ENCODE data around the gene PTPA.

The PTPA gene

DNA sequence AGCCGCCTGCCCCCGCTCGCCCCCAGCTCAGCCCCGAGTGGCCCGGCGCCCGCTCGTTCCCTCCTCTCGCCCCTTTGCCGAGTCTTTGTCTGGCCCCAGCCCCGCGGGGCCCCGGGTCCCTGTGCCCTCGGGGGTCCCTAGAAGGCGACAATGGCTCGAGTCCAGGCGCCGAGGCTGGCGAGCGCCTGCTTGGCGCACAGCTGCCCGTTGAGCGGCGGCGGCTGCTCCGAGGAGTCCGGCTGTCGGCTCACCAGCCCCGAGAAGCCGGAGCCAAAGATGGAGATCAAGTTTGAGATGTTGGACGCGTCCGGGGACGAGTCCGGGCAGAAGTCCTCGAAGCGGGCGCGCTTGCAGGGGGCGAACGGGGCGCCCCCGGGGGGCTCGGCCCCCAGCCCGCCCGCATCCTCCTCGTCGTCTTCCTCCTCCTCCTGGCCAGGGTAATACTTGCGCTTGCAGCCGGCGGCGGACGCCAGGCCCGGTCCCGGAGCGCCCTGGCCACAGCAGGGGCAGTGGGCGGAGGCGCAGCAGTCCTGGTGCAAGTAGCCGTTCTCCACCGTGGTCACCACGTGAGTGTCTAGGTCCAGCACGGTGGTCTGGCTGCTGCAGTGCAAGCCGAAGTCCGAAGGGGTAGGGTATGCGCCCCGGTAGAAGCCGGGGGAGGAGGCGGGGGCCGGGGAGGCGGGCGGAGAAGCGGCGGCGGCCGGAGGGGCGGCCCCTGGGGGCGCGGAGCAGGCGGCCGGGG lies 65.7 kb downstream of the PTPA start:
- H3K36me3 ChIP-seq (ENCODE audit: control insufficient read depth in 1 of 2, insufficient read depth in 2 of 2, low read length in 2 of 2) = no peaks in the 10 kb centered on the region
- H3K9me3 ChIP-seq (ENCODE audit: control insufficient read depth in 1 of 2, low read length in 2 of 2) = no peaks in the 10 kb centered on the region
- no peaks in the 10 kb centered on the region for H3K27me3 ChIP-seq (ENCODE audit: low read depth, low read length)
- H3K4me3 ChIP-seq (ENCODE audit: low read depth in 1 of 2, low read length in 2 of 2) = peak overlapping the region; percentile 80 to 96
- peaks cover 0 to 23% of the 10 kb centered on the region in 2 donors for H3K4me1 ChIP-seq (ENCODE audit: control insufficient read depth in 1 of 2, insufficient read depth in 2 of 2, low read length in 2 of 2)
- H3K27ac ChIP-seq (ENCODE audit: low read length) = peak overlapping the region; percentile 93

DNA sequence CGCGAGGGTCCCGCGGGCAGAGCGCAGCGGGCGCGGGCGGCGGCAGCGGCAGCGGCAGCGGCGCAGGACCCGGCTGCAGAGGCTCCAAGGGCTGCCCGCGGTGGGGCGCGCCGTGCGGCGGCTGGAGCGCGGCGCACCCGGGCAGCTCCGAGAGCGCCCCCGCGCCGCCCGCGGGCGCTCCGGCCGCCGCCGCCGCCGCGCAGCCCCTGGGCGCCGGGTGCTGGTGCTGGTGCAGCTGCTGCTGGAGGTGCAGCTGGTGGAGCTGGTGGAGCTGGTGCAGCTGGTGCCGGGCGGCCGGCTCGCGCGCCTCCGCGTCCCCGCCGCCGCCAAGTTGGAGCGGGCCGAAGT lies 66.2 kb downstream of the PTPA start:
- no peaks in the 10 kb centered on the region for H3K9me3 ChIP-seq (ENCODE audit: control insufficient read depth in 1 of 2, low read length in 2 of 2)
- H3K4me1 ChIP-seq (ENCODE audit: control insufficient read depth in 1 of 2, insufficient read depth in 2 of 2, low read length in 2 of 2) = peaks cover 0 to 23% of the 10 kb centered on the region in 2 donors
- H3K4me3 ChIP-seq (ENCODE audit: low read depth in 1 of 2, low read length in 2 of 2) = peak overlapping the region; percentile 61 to 84
- no peaks in the 10 kb centered on the region for H3K27me3 ChIP-seq (ENCODE audit: low read depth, low read length)
- peak overlapping the region; percentile 56 for H3K27ac ChIP-seq (ENCODE audit: low read length)
- H3K36me3 ChIP-seq (ENCODE audit: control insufficient read depth in 1 of 2, insufficient read depth in 2 of 2, low read length in 2 of 2) = no peaks in the 10 kb centered on the region

DNA sequence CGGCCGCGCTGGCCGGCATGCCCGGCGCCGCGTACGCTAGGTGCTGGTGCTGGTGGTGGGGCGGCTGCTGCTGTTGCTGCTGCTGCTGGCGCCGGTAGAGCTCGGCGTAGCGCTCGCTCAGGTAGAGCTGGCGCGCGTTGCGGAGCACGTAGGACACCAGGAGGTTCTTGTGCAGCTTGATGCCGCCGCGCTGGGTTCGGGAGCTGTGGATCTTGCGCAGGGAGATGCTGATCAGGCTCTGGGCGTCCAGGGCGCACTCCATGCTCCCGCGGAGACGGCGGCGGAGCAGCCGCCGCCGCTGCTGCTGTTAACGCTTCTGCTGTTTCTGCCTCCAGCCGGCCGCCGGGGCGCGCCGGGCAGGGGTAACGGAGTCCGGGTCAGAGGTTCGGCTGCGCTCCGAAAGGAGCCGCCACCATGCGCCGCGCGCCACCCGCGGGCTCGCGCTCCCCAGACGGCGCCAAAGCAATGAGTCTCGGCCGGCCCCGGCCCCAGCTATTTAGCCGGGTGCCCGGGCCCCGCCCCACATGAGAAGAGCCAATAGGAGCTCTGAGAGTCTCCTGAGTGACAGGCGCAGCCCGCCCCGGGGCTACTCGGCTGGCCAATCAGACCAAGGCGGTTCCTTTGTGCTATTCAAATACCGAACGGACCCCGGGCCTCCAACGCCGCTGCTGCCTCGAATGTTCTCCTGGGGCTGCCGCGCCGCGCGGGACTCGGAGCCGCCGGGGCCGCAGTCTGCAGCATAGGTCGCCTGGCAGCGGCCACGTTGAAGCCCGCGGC lies 66.8 kb downstream of the PTPA start, which contains the start of gene IER5L:
Gene IER5L, minus strand, starts transcription at position 471 of the 777 bp plus-strand sequence. Its CDS starts 209 bp downstream, at position 262.
- Histone ChIP-seq H3K36me3 (ENCODE audit: control insufficient read depth in 1 of 2, insufficient read depth in 2 of 2, low read length in 2 of 2) (no peaks in the 10 kb centered on the region), H3K27me3 (ENCODE audit: low read depth, low read length) (no peaks in the 10 kb centered on the region), H3K4me1 (ENCODE audit: control insufficient read depth in 1 of 2, insufficient read depth in 2 of 2, low read length in 2 of 2) (peaks cover 0 to 18% of the 10 kb centered on the region in 2 donors), H3K9me3 (ENCODE audit: control insufficient read depth in 1 of 2, low read length in 2 of 2) (no peaks in the 10 kb centered on the region), H3K4me3 (ENCODE audit: low read depth in 1 of 2, low read length in 2 of 2) (peak within 1 kb of the TSS; percentile 80 to 96), H3K27ac (ENCODE audit: low read length) (peak within 1 kb of the TSS; percentile 93)

DNA sequence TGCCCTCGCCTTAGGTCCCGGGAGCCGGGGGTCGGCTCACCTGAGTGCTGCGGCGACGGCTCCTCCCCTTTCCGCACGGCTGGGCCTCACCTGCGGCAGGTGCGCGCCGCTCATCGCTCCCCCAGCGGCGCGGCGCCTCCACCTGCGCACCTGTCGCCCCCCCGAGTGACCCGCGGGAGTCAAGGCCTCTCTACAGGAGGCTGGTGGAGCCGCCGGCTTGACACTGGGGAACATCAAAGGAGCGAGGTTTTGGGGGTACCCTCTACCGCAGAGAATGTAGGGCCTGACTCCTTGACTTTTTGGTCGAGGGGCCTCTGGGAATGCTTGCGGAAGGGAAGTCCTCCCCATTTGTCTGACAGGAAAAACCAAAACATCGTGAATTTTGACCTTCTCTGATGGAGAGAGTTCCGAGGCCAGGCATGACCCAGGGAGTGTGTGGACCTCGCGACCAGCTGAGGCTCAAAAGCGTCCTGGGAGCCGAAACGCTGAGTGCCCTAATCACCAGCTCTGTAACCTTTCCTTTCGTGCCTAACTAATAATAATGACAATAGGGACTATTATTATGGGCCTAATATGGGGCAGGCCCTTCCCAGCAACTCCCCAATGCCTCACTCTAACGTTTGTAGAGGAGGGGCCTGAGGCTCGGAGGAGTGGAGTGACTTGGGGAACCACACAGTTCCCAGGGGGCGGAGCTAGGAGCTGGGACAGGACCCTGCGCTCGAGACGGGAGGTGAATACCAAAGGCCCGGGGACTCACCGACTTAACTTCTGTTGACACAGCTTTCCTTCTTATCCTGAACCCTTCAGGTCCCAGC lies 67.6 kb downstream of the PTPA start:
- Histone ChIP-seq H3K36me3 (ENCODE audit: control insufficient read depth in 1 of 2, insufficient read depth in 2 of 2, low read length in 2 of 2) (no peaks in the 10 kb centered on the region), H3K9me3 (ENCODE audit: control insufficient read depth in 1 of 2, low read length in 2 of 2) (no peaks in the 10 kb centered on the region), H3K27ac (ENCODE audit: low read length) (no peak overlapping the region), H3K27me3 (ENCODE audit: low read depth, low read length) (no peaks in the 10 kb centered on the region), H3K4me1 (ENCODE audit: control insufficient read depth in 1 of 2, insufficient read depth in 2 of 2, low read length in 2 of 2) (peaks cover 0 to 10% of the 10 kb centered on the region in 2 donors), H3K4me3 (ENCODE audit: low read depth in 1 of 2, low read length in 2 of 2) (peak overlapping the region in 1 of 2 donors; percentile 84)

DNA sequence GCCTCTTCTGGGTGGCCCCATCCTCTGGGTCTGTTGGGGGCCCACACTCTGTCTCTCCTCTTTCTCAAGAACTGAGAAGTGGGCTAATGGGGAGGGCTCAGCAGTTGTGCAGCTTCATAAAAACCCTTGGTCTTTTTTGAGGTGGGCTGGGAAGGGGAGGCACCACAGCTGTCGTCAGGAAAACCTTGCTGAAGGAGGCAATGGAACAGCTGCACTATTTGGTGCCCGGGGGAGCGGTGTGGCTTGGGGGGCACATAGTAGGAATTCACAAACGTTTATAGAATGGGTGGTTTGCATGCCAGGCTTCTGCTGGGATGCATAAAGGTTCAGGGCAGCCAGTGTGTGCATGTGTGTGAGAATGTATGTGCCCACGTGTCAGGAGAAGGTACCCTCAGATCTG lies 70.0 kb downstream of the PTPA start:
- no peaks in the 10 kb centered on the region for H3K36me3 ChIP-seq (ENCODE audit: control insufficient read depth in 1 of 2, insufficient read depth in 2 of 2, low read length in 2 of 2)
- H3K4me1 ChIP-seq (ENCODE audit: control insufficient read depth in 1 of 2, insufficient read depth in 2 of 2, low read length in 2 of 2) = peaks cover 0 to 14% of the 10 kb centered on the region in 2 donors
- no peak overlapping the region for H3K27ac ChIP-seq (ENCODE audit: low read length)
- H3K4me3 ChIP-seq (ENCODE audit: low read depth in 1 of 2, low read length in 2 of 2) = no peak overlapping the region
- no peaks in the 10 kb centered on the region for H3K9me3 ChIP-seq (ENCODE audit: control insufficient read depth in 1 of 2, low read length in 2 of 2)
- H3K27me3 ChIP-seq (ENCODE audit: low read depth, low read length) = no peaks in the 10 kb centered on the region

DNA sequence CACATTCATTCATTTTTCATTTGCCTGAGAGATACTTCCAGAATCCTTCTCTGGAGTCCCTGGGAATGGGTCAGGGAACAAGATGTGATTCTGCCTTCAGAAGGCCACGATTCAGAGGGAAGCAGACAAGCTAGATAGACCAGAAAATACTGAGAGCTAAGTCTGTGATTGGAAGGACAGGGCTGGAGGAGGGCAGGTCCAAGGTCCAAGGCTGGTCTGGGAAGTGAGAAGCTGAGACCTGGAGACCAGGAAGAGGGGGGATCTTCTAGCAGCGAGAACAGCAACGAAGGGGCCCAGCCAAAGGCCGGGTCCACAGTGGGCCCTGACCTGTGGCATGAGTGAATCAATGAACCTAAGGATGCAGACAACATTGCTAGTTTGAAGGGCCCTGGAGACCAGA lies 70.9 kb downstream of the PTPA start:
- Histone ChIP-seq H3K4me1 (ENCODE audit: control insufficient read depth in 1 of 2, insufficient read depth in 2 of 2, low read length in 2 of 2) (peaks cover 0 to 10% of the 10 kb centered on the region in 2 donors), H3K27me3 (ENCODE audit: low read depth, low read length) (no peaks in the 10 kb centered on the region), H3K36me3 (ENCODE audit: control insufficient read depth in 1 of 2, insufficient read depth in 2 of 2, low read length in 2 of 2) (no peaks in the 10 kb centered on the region), H3K27ac (ENCODE audit: low read length) (no peak overlapping the region), H3K9me3 (ENCODE audit: control insufficient read depth in 1 of 2, low read length in 2 of 2) (no peaks in the 10 kb centered on the region), H3K4me3 (ENCODE audit: low read depth in 1 of 2, low read length in 2 of 2) (no peak overlapping the region)

DNA sequence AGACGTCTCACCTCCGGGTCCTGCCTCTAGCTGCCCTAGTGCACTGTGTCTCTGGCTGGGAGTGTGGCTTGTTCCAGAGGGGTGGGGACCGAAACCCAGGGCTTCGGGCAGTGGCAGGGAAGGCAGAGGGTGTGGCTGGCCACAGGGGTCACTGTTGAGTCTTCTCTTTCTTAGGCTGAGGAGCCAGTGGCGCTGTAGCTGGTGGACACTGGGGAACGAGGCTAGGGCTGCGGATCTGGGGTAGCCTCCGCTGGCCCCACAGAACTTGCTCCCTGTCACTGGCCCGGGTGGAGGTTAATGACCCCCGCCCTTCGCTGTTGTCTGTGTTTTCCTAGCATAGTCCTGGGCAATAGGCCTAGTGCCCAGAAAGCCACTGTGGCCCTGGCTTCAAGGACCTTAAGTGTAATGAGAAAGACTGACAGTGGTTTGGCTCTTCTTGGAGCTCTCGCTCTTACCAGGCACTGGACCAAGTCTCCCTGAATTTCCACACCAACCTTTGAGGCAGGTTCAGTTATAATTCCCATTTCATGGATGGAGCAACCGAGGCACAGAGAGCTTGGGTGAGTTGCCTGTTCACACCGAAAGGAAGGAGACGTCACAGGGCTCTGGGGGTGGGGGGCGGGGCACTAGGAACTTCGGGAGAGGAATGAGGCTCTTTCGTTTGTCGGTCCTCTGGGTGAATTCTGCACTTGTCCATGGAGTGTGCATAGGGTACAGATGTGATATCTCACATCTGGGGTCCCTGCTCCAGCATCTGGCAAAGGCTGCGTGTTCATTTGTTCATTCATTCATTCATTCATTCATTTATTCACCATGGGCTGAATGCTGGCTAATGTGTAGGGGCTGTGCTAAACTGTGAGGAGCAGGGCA lies 71.6 kb downstream of the PTPA start:
- H3K27me3 ChIP-seq (ENCODE audit: low read depth, low read length) = no peaks in the 10 kb centered on the region
- no peaks in the 10 kb centered on the region for H3K36me3 ChIP-seq (ENCODE audit: control insufficient read depth in 1 of 2, insufficient read depth in 2 of 2, low read length in 2 of 2)
- H3K4me1 ChIP-seq (ENCODE audit: control insufficient read depth in 1 of 2, insufficient read depth in 2 of 2, low read length in 2 of 2) = peaks cover 0 to 10% of the 10 kb centered on the region in 2 donors
- no peak overlapping the region for H3K4me3 ChIP-seq (ENCODE audit: low read depth in 1 of 2, low read length in 2 of 2)
- no peaks in the 10 kb centered on the region for H3K9me3 ChIP-seq (ENCODE audit: control insufficient read depth in 1 of 2, low read length in 2 of 2)
- no peak overlapping the region for H3K27ac ChIP-seq (ENCODE audit: low read length)

DNA sequence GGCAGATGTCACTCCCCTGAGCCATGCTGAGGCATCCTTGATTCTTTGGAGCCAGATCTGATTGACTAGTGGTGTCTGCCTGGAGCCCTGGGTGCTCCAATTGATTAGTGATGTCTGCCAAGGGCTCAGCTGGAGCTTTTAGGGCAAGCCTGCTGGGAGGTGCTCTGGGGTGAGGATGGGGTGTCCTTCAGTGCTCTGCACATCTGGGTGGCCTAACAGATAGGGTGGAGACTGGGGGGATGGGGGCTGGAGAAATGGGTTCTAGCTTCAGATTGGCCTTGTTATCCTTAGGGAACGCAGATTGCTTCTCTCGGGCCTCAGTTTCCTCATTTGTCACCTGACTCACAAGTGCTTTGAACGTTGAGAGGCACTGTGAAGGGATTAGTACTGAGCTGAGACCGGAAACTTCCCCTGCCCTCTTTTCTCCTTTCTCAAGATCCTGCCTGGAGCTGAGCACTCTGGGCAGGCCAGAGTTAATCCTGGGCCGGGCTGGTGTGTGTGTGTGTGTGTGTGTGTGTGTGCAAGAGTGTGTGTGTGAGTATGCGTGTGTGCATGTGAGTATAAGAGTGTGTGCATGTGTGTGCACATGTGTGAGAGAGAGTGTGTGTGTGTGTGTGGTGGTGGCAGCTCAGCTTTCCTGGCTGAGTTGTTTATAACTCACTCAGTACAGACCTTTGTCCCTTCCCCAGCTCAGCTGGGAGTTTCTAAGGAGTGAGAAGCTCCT lies 72.4 kb downstream of the PTPA start:
- Histone ChIP-seq H3K9me3 (ENCODE audit: control insufficient read depth in 1 of 2, low read length in 2 of 2) (no peaks in the 10 kb centered on the region), H3K27ac (ENCODE audit: low read length) (no peak overlapping the region), H3K36me3 (ENCODE audit: control insufficient read depth in 1 of 2, insufficient read depth in 2 of 2, low read length in 2 of 2) (no peaks in the 10 kb centered on the region), H3K27me3 (ENCODE audit: low read depth, low read length) (no peaks in the 10 kb centered on the region), H3K4me3 (ENCODE audit: low read depth in 1 of 2, low read length in 2 of 2) (no peak overlapping the region), H3K4me1 (ENCODE audit: control insufficient read depth in 1 of 2, insufficient read depth in 2 of 2, low read length in 2 of 2) (peaks cover 0 to 5% of the 10 kb centered on the region in 2 donors)

DNA sequence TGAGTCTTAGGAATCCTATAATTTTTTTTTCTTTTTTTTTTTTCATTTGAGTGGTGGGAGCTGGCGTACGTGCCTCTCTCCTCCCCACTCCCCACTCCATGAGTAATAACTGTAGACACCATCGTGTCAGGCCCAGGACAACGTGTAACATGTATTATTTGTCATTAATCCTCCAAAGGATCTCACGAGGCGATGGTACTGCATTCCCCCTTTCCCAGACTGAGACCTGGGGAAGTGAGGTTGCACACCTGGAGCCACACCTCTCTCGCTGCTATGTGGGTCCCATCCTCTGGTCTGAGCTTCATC lies 73.0 kb downstream of the PTPA start:
- H3K27ac ChIP-seq (ENCODE audit: low read length) = no peak overlapping the region
- no peak overlapping the region for H3K4me3 ChIP-seq (ENCODE audit: low read depth in 1 of 2, low read length in 2 of 2)
- no peaks in the 10 kb centered on the region for H3K36me3 ChIP-seq (ENCODE audit: control insufficient read depth in 1 of 2, insufficient read depth in 2 of 2, low read length in 2 of 2)
- no peaks in the 10 kb centered on the region for H3K27me3 ChIP-seq (ENCODE audit: low read depth, low read length)
- H3K4me1 ChIP-seq (ENCODE audit: control insufficient read depth in 1 of 2, insufficient read depth in 2 of 2, low read length in 2 of 2) = peaks cover 0 to 4% of the 10 kb centered on the region in 2 donors
- no peaks in the 10 kb centered on the region for H3K9me3 ChIP-seq (ENCODE audit: control insufficient read depth in 1 of 2, low read length in 2 of 2)

DNA sequence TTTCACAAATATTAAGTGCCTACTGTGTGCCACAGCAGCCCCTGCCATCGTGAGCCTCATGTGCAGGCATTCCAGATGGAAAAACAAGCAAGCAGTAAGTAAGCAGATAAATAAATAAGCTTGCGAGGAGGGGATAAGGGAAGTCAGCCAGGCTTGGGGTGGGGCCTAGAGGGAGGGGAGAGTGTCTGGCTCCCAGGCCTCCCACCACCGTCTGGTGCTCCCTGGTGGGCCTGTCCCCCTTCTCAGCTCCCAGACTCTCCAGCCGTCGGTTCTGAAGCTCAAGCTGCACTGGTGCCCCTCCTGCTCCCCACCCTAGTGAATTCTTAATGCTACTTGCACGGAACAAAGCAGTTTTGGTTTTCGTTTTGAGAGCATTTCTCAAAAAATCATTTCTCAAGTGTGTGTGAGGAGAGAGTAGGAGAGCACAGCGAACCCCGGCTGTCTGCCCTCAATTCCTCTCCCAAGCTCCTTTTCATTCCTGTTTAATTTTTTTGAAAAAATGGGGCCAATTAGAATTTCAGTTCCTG lies 73.4 kb downstream of the PTPA start:
- no peaks in the 10 kb centered on the region for H3K9me3 ChIP-seq (ENCODE audit: control insufficient read depth in 1 of 2, low read length in 2 of 2)
- H3K27ac ChIP-seq (ENCODE audit: low read length) = no peak overlapping the region
- H3K4me3 ChIP-seq (ENCODE audit: low read depth in 1 of 2, low read length in 2 of 2) = no peak overlapping the region
- H3K27me3 ChIP-seq (ENCODE audit: low read depth, low read length) = no peaks in the 10 kb centered on the region
- no peaks in the 10 kb centered on the region for H3K36me3 ChIP-seq (ENCODE audit: control insufficient read depth in 1 of 2, insufficient read depth in 2 of 2, low read length in 2 of 2)
- peaks cover 0 to 4% of the 10 kb centered on the region in 2 donors for H3K4me1 ChIP-seq (ENCODE audit: control insufficient read depth in 1 of 2, insufficient read depth in 2 of 2, low read length in 2 of 2)
